Activated B cell treated with CpG ODN at 0.5 μM for 24 hours (primary cell): ENCODE results near the gene KBTBD7. TPM values are rescaled to one million over a fixed set of nuclear protein-coding genes. Genes with fewer than 3 reads are reported as not detected.

ENCODE experiments used
- ATAC-seq: fragments of 200-7000 bp; cut with Tn5 transposase; one replicate; pipeline ENCODE4 v1.10.0; 2021; ENCODE audit warnings: low read depth, mild to moderate bottlenecking, moderate library complexity
- CTCF ChIA-PET: fragments of 350-600 bp; sonication (Branson Sonifier 250); formaldehyde crosslinking; loops from one replicate; lab custom pipeline; 2021; ENCODE audit warnings: antibody characterized with exemption; lab: Charles Lee
- POLR2A ChIA-PET: fragments of 350-600 bp; sonication (Branson Sonifier 250); formaldehyde crosslinking; loops from one replicate; lab custom pipeline; 2021; ENCODE audit warnings: antibody characterized with exemption; lab: Charles Lee
- DNase-seq: peaks from one replicate; pipeline ENCODE4 v3.0.0; 2022
- H3K27ac Mint-ChIP-seq: one replicate; pipeline ENCODE4 v1.8.0; 2020; ENCODE audit warnings: mixed read lengths
- H3K27me3 Mint-ChIP-seq: one replicate; pipeline ENCODE4 v1.8.0; 2021; ENCODE audit warnings: mixed read lengths
- H3K36me3 Mint-ChIP-seq: one replicate; pipeline ENCODE4 v1.8.0; 2021; ENCODE audit warnings: low read depth, mixed read lengths
- H3K4me1 Mint-ChIP-seq: one replicate; pipeline ENCODE4 v1.8.0; 2021; ENCODE audit warnings: mixed read lengths
- H3K4me3 Mint-ChIP-seq: one replicate; pipeline ENCODE4 v1.8.0; 2020; ENCODE audit warnings: mild to moderate bottlenecking, mixed read lengths
- H3K9me3 Mint-ChIP-seq: one replicate; pipeline ENCODE4 v1.8.0; 2020; ENCODE audit warnings: mixed read lengths
- CTCF ChIP-seq: fragments of 200-600 bp; IDR thresholded peaks from one replicate; pipeline ENCODE4 v1.8.0; 2022; ENCODE audit warnings: antibody characterized with exemption, mild to moderate bottlenecking
- intact Hi-C: fragments of 100-400 bp; cut with micrococcal nuclease; formaldehyde crosslinking; loops from one replicate; pipeline ENCODE4 v1.15.1; 2024
- total RNA-seq: library from RNA; stranded (reverse); gene quantifications from 2 replicates; pipeline ENCODE4 v1.2.3, GENCODE V29; 2022

KBTBD7 gene
- total RNA-seq, 1 donor from 2014 or later = 6.4 TPM

- Mint-ChIP-seq H3K4me1 (peaks cover 3% of the 10 kb centered on the region), H3K36me3 (peaks cover 45% of the 10 kb centered on the region), H3K4me3 (no peak overlapping the region), H3K9me3 (no peaks in the 10 kb centered on the region), H3K27me3 (no peaks in the 10 kb centered on the region), H3K27ac (no peak overlapping the region)
- intact Hi-C loops = loop anchor here (1.0 to 5.0 kb wide), 8 partner anchors 23 to 890 kb away; partner anchors contain the start of genes KBTBD6 and KBTBD7
- TF ChIP-seq CTCF = no peak
- POLR2A ChIA-PET = no interaction called here
- DNase-seq (no peak), ATAC-seq (peak; percentile 99)
- CTCF ChIA-PET = interaction anchor here (0.7 to 3.8 kb wide), 14 partner anchors 11 to 431 kb away, joined by 3 to 33 read pairs (median 3); partner anchors contain the start of gene WBP4
Observed at GRCh38 chr13:41222259-41222852, 28.0 kb upstream of the KBTBD7 start.

DNA sequence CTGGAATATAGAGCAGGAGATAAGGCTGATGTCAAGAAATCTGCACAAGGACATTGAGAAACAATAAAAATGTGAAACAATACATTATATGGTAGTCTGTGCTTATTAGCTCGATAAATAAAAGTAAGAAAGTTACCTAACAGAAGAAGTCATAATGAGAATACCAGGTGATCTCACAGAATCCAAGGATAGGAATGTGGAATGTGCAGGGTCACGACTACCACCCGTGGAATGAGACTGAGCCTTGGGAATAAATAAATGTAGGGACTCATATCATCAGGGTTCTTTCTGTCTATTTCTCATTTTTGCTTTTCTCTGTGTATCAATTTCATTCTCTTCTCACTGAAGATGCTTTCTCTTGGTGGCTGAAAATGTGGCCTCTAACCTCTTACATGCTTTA, 26.0 kb upstream of the KBTBD7 start:
- DNase-seq (no peak), ATAC-seq (no peak)
- ChIA-PET CTCF (interaction anchor here (0.6 to 3.8 kb wide), 5 partner anchors 24 to 1557 kb away, joined by 3 to 33 read pairs (median 4); no protein-coding TSS in a partner anchor), POLR2A (interaction anchor here (0.7 kb wide), 1 partner anchor 94 kb away, joined by 5 read pairs; no protein-coding TSS in a partner anchor)
- no peaks in the 10 kb centered on the region for H3K27me3 Mint-ChIP-seq
- H3K9me3 Mint-ChIP-seq = no peaks in the 10 kb centered on the region
- no peak for TF ChIP-seq CTCF
- H3K4me3 Mint-ChIP-seq = no peak overlapping the region
- intact Hi-C loops = loop anchor here (5.0 kb wide), 2 partner anchors 248 to 892 kb away; no protein-coding TSS in a partner anchor
- H3K4me1 Mint-ChIP-seq = peaks cover 3% of the 10 kb centered on the region
- H3K36me3 Mint-ChIP-seq = peaks cover 40% of the 10 kb centered on the region
- no peak overlapping the region for H3K27ac Mint-ChIP-seq

GRCh38 chr13:41216160-41216559, 21.8 kb upstream of the KBTBD7 start:
- H3K36me3 Mint-ChIP-seq = peaks cover 27% of the 10 kb centered on the region
- ATAC-seq (no peak), DNase-seq (no peak)
- no peak overlapping the region for H3K27ac Mint-ChIP-seq
- no peaks in the 10 kb centered on the region for H3K27me3 Mint-ChIP-seq
- CTCF ChIA-PET = no interaction called here
- H3K4me1 Mint-ChIP-seq = no peaks in the 10 kb centered on the region
- POLR2A ChIA-PET = interaction anchor here (1.7 kb wide), 1 partner anchor 17 kb away, joined by 4 read pairs; no protein-coding TSS in a partner anchor
- intact Hi-C loops = no loop called here
- H3K4me3 Mint-ChIP-seq = no peak overlapping the region
- no peaks in the 10 kb centered on the region for H3K9me3 Mint-ChIP-seq
- TF ChIP-seq CTCF = no peak

DNA sequence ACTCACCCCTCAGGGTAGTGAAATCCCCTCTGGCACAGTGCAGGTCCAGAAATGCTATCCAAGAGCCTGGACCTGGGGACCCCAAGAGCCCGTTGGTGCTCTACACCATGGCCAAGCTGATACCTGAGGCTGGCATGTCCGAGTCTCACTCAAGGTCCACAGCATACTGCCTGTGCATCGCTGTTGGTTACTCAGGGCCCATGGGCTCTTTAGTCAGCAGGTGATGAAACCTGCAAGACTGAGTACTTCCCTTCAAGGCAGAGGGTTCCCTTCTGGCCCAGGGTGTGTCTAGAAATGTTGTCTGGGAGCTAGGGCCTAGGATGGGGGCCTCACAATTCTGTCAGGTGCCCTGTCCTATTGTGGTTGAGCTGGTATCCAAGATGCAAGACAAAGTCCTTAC, 19.6 kb upstream of the KBTBD7 start:
- Mint-ChIP-seq H3K27me3 (no peaks in the 10 kb centered on the region), H3K27ac (no peak overlapping the region), H3K4me3 (no peak overlapping the region), H3K9me3 (no peaks in the 10 kb centered on the region), H3K4me1 (no peaks in the 10 kb centered on the region), H3K36me3 (peaks cover 18% of the 10 kb centered on the region)
- intact Hi-C loops = no loop called here
- no peak for ATAC-seq
- POLR2A ChIA-PET = no interaction called here
- CTCF ChIA-PET = no interaction called here
- DNase-seq = no peak
- no peak for TF ChIP-seq CTCF

GRCh38 chr13:41213316-41213715, 18.9 kb upstream of the KBTBD7 start:
- no peak for ATAC-seq

More at GRCh38 chr13:41213316-41213715, 18.9 kb upstream of the KBTBD7 start:
- peaks cover 12% of the 10 kb centered on the region for H3K36me3 Mint-ChIP-seq
- no peaks in the 10 kb centered on the region for H3K4me1 Mint-ChIP-seq
- POLR2A ChIA-PET = no interaction called here
- no peak for TF ChIP-seq CTCF
- CTCF ChIA-PET = no interaction called here
- no peaks in the 10 kb centered on the region for H3K9me3 Mint-ChIP-seq
- no peak overlapping the region for H3K4me3 Mint-ChIP-seq
- no peaks in the 10 kb centered on the region for H3K27me3 Mint-ChIP-seq
- intact Hi-C loops = no loop called here
- H3K27ac Mint-ChIP-seq = no peak overlapping the region
- DNase-seq = no peak
